Ureter (tissue), 1 donor: ENCODE measurements around the gene GDAP1L1. TPM values are rescaled to one million over a fixed set of nuclear protein-coding genes. Genes with fewer than 3 reads are reported as not detected.

Source experiments
- DNase-seq: peaks from one replicate; pipeline ENCODE4 v3.0.0-alpha.2; 2020; ENCODE audit warnings: low spot score
- total RNA-seq: library from RNA; stranded (reverse); gene quantifications from one replicate; pipeline ENCODE4 v1.2.4, GENCODE V29; 2023
- donor health status: DM: yes; HTN: yes; CAD: no.

GDAP1L1 gene
- total RNA-seq: not detected

- DNase-seq: no peak
Observed at GRCh38 chr20:44247131-44247571, at the start of gene GDAP1L1. TSS of gene GDAP1L1 (plus strand) at chr20:44247308. CDS start at chr20:44247335, 27 bp downstream.

GRCh38 chr20:44198872-44199271 is 48.2 kb upstream of the GDAP1L1 start:
- no peak for DNase-seq

GRCh38 chr20:44199877-44200276 is 47.2 kb upstream of the GDAP1L1 start:
- DNase-seq: no peak

GRCh38 chr20:44200371-44200770 is 46.7 kb upstream of the GDAP1L1 start:
- DNase-seq: no peak

GRCh38 chr20:44200983-44201382 is 46.1 kb upstream of the GDAP1L1 start:
- DNase-seq: no peak

GRCh38 chr20:44203161-44203560 is 43.9 kb upstream of the GDAP1L1 start:
- no peak for DNase-seq

GRCh38 chr20:44204156-44204831 is 42.8 kb upstream of the GDAP1L1 start:
- DNase-seq: no peak

GRCh38 chr20:44204832-44205215 is 42.3 kb upstream of the GDAP1L1 start:
- DNase-seq: no peak

GRCh38 chr20:44206132-44206531 is 41.0 kb upstream of the GDAP1L1 start:
- no peak for DNase-seq

GRCh38 chr20:44207126-44207723 is 39.9 kb upstream of the GDAP1L1 start:
- DNase-seq: no peak

- no peak for DNase-seq
Observed at GRCh38 chr20:44208165-44208564, 38.9 kb upstream of the GDAP1L1 start.

GRCh38 chr20:44208770-44209169 is 38.3 kb upstream of the GDAP1L1 start:
- DNase-seq: no peak

- no peak for DNase-seq
Observed at GRCh38 chr20:44209686-44210405, 37.3 kb upstream of the GDAP1L1 start.

GRCh38 chr20:44210406-44211176 is 36.5 kb upstream of the GDAP1L1 start, which contains the start of gene OSER1:
TSS of gene OSER1 (minus strand) at chr20:44210771. CDS start at chr20:44206957, 3,814 bp downstream.
- DNase-seq: peak; percentile 98

GRCh38 chr20:44211177-44212039 is 35.7 kb upstream of the GDAP1L1 start:
- DNase-seq: no peak

- DNase-seq: no peak
Observed at GRCh38 chr20:44212792-44213191, 34.3 kb upstream of the GDAP1L1 start.

GRCh38 chr20:44215125-44215524 is 32.0 kb upstream of the GDAP1L1 start:
- peak; percentile 69 for DNase-seq

- peak; percentile 57 for DNase-seq
Observed at GRCh38 chr20:44217342-44218092, 29.6 kb upstream of the GDAP1L1 start.

- DNase-seq: no peak
Observed at GRCh38 chr20:44218446-44218845, 28.7 kb upstream of the GDAP1L1 start.

GRCh38 chr20:44219170-44219730 is 27.9 kb upstream of the GDAP1L1 start:
- no peak for DNase-seq
